SK-N-SH (cell line): ENCODE results near the gene NRTN. TPM values are rescaled to one million over a fixed set of nuclear protein-coding genes. Genes with fewer than 3 reads are reported as not detected.
A peak's percentile ranks its signal among the peaks of the same experiment; 100 is the strongest.

Experiments
- CTCF ChIA-PET: fragments of 300-600, 350-600 bp; formaldehyde crosslinking; extraction: SDS; loops from one replicate; lab custom pipeline; 2021; lab: Yijun Ruan, JAX
- POLR2A ChIA-PET: fragments of 350-600 bp; sonication (Branson Sonifier 250); formaldehyde crosslinking; extraction: SDS; loops from one replicate; lab custom pipeline; 2020; ENCODE audit warnings: antibody characterized with exemption, inconsistent platforms; lab: Yijun Ruan, JAX
- DNase-seq: peaks from one replicate; pipeline ENCODE4 v3.0.0; 2012
- H2AFZ ChIP-seq: fragments of 200-600 bp; sonication (generic); 2 replicates; pipeline ENCODE4 v1.8.1; 2016; ENCODE audit warnings: antibody characterized with exemption, mild to moderate bottlenecking, low read depth
- H3F3A ChIP-seq: fragments of 200-600 bp; sonication (generic); replicated peaks from 2 replicates; pipeline ENCODE3; 2016; ENCODE audit warnings: antibody characterized with exemption, mild to moderate bottlenecking; ENCODE audit not compliant: insufficient read depth
- H3K27ac ChIP-seq, 2 experiments: fragments of 200-500 bp in 1 of 2; fragments of 200-600 bp in 1 of 2; sonication (Bioruptor generic) in 1 of 2; sonication (generic), shearing (Covaris generic) in 1 of 2; 2 replicates each; pipeline versions ENCODE4 v1.5.1 to v1.6.1; 2014 to 2016; ENCODE audit warnings: low read depth in 2 of 2, inconsistent platforms in 1 of 2, low read length in 1 of 2, mild to moderate bottlenecking in 1 of 2, mixed read lengths in 1 of 2
- H3K27me3 ChIP-seq: fragments of 200-600 bp; sonication (generic), shearing (Covaris generic); 2 replicates; pipeline ENCODE4 v1.6.1; 2016; ENCODE audit warnings: mixed run types; ENCODE audit not compliant: insufficient read depth
- H3K36me3 ChIP-seq, 2 experiments: fragments of 200-500 bp in 1 of 2; fragments of 200-600 bp in 1 of 2; sonication (Bioruptor generic) in 1 of 2; sonication (generic) in 1 of 2; replicated peaks in 1 of 2; 2 replicates each; pipeline versions ENCODE3 to v1.5.1; 2014 to 2016; ENCODE audit warnings: low read length in 1 of 2, mild to moderate bottlenecking in 1 of 2; ENCODE audit not compliant: insufficient read depth in 2 of 2, control insufficient read depth in 1 of 2
- H3K4me1 ChIP-seq, 2 experiments: fragments of 200-500 bp in 1 of 2; fragments of 200-600 bp in 1 of 2; sonication (Bioruptor generic) in 1 of 2; sonication (generic), shearing (Covaris generic) in 1 of 2; 2 replicates each; pipeline versions ENCODE4 v1.5.1 to v1.6.1; 2014 to 2016; ENCODE audit warnings: low read depth in 1 of 2, low read length in 1 of 2, mixed run types in 1 of 2; ENCODE audit not compliant: insufficient read depth in 2 of 2, control insufficient read depth in 1 of 2
- H3K4me2 ChIP-seq: fragments of 200-600 bp; sonication (generic), shearing (Covaris generic); 2 replicates; pipeline ENCODE4 v1.6.1; 2017; ENCODE audit warnings: mixed run types
- H3K4me3 ChIP-seq, 2 experiments: fragments of 200-500 bp in 1 of 2; fragments of 200-600 bp in 1 of 2; sonication (Bioruptor generic) in 1 of 2; sonication (generic), shearing (Covaris generic) in 1 of 2; 2 replicates each; pipeline versions ENCODE4 v1.5.1 to v1.8.1; 2014 to 2016; ENCODE audit warnings: low read depth in 2 of 2, inconsistent platforms in 1 of 2, low read length in 1 of 2, mild to moderate bottlenecking in 1 of 2, mixed read lengths in 1 of 2, moderate library complexity in 1 of 2
- H3K79me2 ChIP-seq: fragments of 200-600 bp; sonication (generic); 2 replicates; pipeline ENCODE4 v1.8.1; 2017; ENCODE audit warnings: mild to moderate bottlenecking; ENCODE audit not compliant: insufficient read depth
- H3K9ac ChIP-seq: fragments of 200-600 bp; sonication (generic); 2 replicates; pipeline ENCODE4 v1.6.1; 2017; ENCODE audit warnings: mixed run types
- H3K9me2 ChIP-seq: fragments of 200-600 bp; sonication (generic); 2 replicates; pipeline ENCODE4 v1.6.1; 2017; ENCODE audit warnings: mixed run types
- H3K9me3 ChIP-seq: fragments of 200-600 bp; sonication (generic); 2 replicates; pipeline ENCODE4 v1.6.1; 2017; ENCODE audit warnings: mixed run types, mild to moderate bottlenecking, moderate library complexity
- H4K20me1 ChIP-seq: fragments of 200-600 bp; sonication (generic); 2 replicates; pipeline ENCODE4 v1.6.1; 2017; ENCODE audit warnings: mild to moderate bottlenecking, mixed run types; ENCODE audit not compliant: insufficient read depth
- CHD2 ChIP-seq: fragments of 150-350 bp; IDR thresholded peaks from 2 replicates; pipeline ENCODE4 v1.6.1; 2018; ENCODE audit warnings: low read length; ENCODE audit not compliant: partially characterized antibody
- CTCF ChIP-seq: fragments of 200-600 bp; sonication (generic); IDR thresholded peaks from 2 replicates; pipeline ENCODE4 v1.6.1; 2017; ENCODE audit warnings: antibody characterized with exemption, mild to moderate bottlenecking, moderate library complexity
- EP300 ChIP-seq, 2 experiments: IDR thresholded peaks; 2 replicates each; pipeline versions ENCODE4 v1.4.0 to v1.6.1; 2012; ENCODE audit warnings: borderline replicate concordance in 1 of 2, low read depth in 1 of 2, low read length in 1 of 2
- EZH2phosphoT487 ChIP-seq: fragments of 200-600 bp; sonication (generic); IDR thresholded peaks from 2 replicates; pipeline ENCODE4 v1.6.1; 2017; ENCODE audit warnings: low read depth, mixed run types, mild to moderate bottlenecking, antibody characterized with exemption, moderate library complexity, borderline replicate concordance
- FOSL2 ChIP-seq: IDR thresholded peaks from 2 replicates; pipeline ENCODE4 v1.4.0; 2012; ENCODE audit warnings: low read depth, mild to moderate bottlenecking, moderate library complexity, borderline replicate concordance
- FOXM1 ChIP-seq: IDR thresholded peaks from 2 replicates; pipeline ENCODE4 v1.4.0; 2012; ENCODE audit warnings: low read depth, mild to moderate bottlenecking
- GABPA ChIP-seq: IDR thresholded peaks from 2 replicates; pipeline ENCODE4 v1.4.0; 2012; ENCODE audit warnings: low read depth, mild to moderate bottlenecking
- GATA2 ChIP-seq: sonication (generic); formaldehyde crosslinking; IDR thresholded peaks from 2 replicates; pipeline ENCODE4 v1.5.0; 2020; ENCODE audit warnings: mild to moderate bottlenecking, missing genetic modification reagents
- IRF3 ChIP-seq: fragments of 150-350 bp; IDR thresholded peaks from 2 replicates; pipeline ENCODE4 v1.6.1; 2016; ENCODE audit warnings: mild to moderate bottlenecking, low read depth, low read length
- JUND ChIP-seq: IDR thresholded peaks from 2 replicates; pipeline ENCODE4 v1.4.0; 2012
- MAX ChIP-seq: IDR thresholded peaks from 2 replicates; pipeline ENCODE4 v1.4.0; 2012; ENCODE audit warnings: low read depth
- MXI1 ChIP-seq: IDR thresholded peaks from 2 replicates; pipeline ENCODE4 v1.6.1; 2012; ENCODE audit warnings: mild to moderate bottlenecking, low read depth, low read length, improper control_type of control experiment
- NFIC ChIP-seq: IDR thresholded peaks from 2 replicates; pipeline ENCODE4 v1.4.0; 2012; ENCODE audit warnings: borderline replicate concordance
- NRF1 ChIP-seq: IDR thresholded peaks from 2 replicates; pipeline ENCODE4 v1.6.1; 2012; ENCODE audit warnings: low read depth, mild to moderate bottlenecking, low read length
- RAD21 ChIP-seq: IDR thresholded peaks from 2 replicates; pipeline ENCODE4 v1.6.1; 2012; ENCODE audit warnings: mild to moderate bottlenecking, low read length
- RCOR1 ChIP-seq: fragments of 150-350 bp; IDR thresholded peaks from 2 replicates; pipeline ENCODE4 v1.6.1; 2017; ENCODE audit warnings: antibody characterized with exemption, low read length
- REST ChIP-seq: IDR thresholded peaks from 2 replicates; pipeline ENCODE4 v1.6.1; 2012; ENCODE audit warnings: mild to moderate bottlenecking, low read depth, low read length, moderate library complexity
- RFX5 ChIP-seq: IDR thresholded peaks from 2 replicates; pipeline ENCODE4 v1.6.1; 2012; ENCODE audit warnings: mild to moderate bottlenecking, improper control_type of control experiment, low read length
- SIN3A ChIP-seq: IDR thresholded peaks from 2 replicates; pipeline ENCODE4 v1.6.1; 2012; ENCODE audit warnings: low read depth, mild to moderate bottlenecking, low read length, moderate library complexity, borderline replicate concordance
- SMC3 ChIP-seq: IDR thresholded peaks from 2 replicates; pipeline ENCODE4 v1.6.1; 2012; ENCODE audit warnings: low read depth, low read length, improper control_type of control experiment
- TEAD4 ChIP-seq: IDR thresholded peaks from 2 replicates; pipeline ENCODE4 v1.4.0; 2012; ENCODE audit warnings: mild to moderate bottlenecking, borderline replicate concordance; ENCODE audit not compliant: insufficient read depth
- WGBS: methylation state at CpG from one replicate; pipeline ENCODE4 v1.1.6; 2017; ENCODE audit warnings: low lambda C conversion rate; 5-methylcytosine and 5-hydroxymethylcytosine counted together
- polyA plus RNA-seq, 3 experiments: library from polyadenylated mRNA; depleted of rRNA; stranded (reverse); fragments of >200 nt; gene quantifications; 2 replicates each; pipeline ENCODE4 v1.2.3, GENCODE V29; 2012

NRTN gene
- polyA plus RNA-seq, 1 of the 3 experiments (the other 2 are of a cell fraction): 0.99 TPM

GRCh38 chr19:5870986-5871394 is 66.1 kb downstream of the NRTN start:
- ChIA-PET POLR2A (no interaction called here), CTCF (interaction anchor here (2.2 kb wide), 1 partner anchor 67 kb away, joined by 8 read pairs; no protein-coding TSS in a partner anchor)
- H3K4me2 ChIP-seq: no peak overlapping the region
- H4K20me1 ChIP-seq: no peaks in the 10 kb centered on the region
- no peaks in the 10 kb centered on the region for H3K36me3 ChIP-seq
- no peak overlapping the region for H3K27ac ChIP-seq
- no peak overlapping the region for H3K9ac ChIP-seq
- no peaks in the 10 kb centered on the region for H3K9me3 ChIP-seq
- 66% methylated on average over 12 of the region's 12 CpGs for WGBS
- H3F3A ChIP-seq: no peaks in the 10 kb centered on the region
- H3K4me3 ChIP-seq: no peak overlapping the region
- H3K27me3 ChIP-seq: no peaks in the 10 kb centered on the region
- H2AFZ ChIP-seq: no peak overlapping the region
- no peaks in the 10 kb centered on the region for H3K79me2 ChIP-seq
- DNase-seq: peak; percentile 8
- no peaks in the 10 kb centered on the region for H3K4me1 ChIP-seq
- TF ChIP-seq EZH2phosphoT487 (no peak), RCOR1 (no peak), CHD2 (no peak), GATA2 (CRISPR knock-in tag) (no peak), CTCF (no peak), JUND (no peak), TEAD4 (no peak), GABPA (no peak), RFX5 (no peak), MAX (no peak), EP300 (IDR thresholded peaks at IDR 0.05; ENCODE audit: borderline replicate concordance in 1 of 2, low read depth in 1 of 2, low read length in 1 of 2) (no peak), MXI1 (no peak), RAD21 (no peak), FOXM1 (no peak), SMC3 (no peak), NRF1 (no peak), SIN3A (no peak)
- H3K9me2 ChIP-seq: no peaks in the 10 kb centered on the region

- Histone ChIP-seq H3K79me2 (no peaks in the 10 kb centered on the region), H4K20me1 (no peaks in the 10 kb centered on the region), H3F3A (no peaks in the 10 kb centered on the region), H3K4me1 (peaks cover 0 to 6% of the 10 kb centered on the region in 2 experiments; a peak in 1 of 4 replicates), H3K36me3 (no peaks in the 10 kb centered on the region), H3K9ac (no peak overlapping the region), H2AFZ (no peak overlapping the region), H3K4me2 (no peak overlapping the region), H3K4me3 (no peak overlapping the region), H3K27ac (no peak overlapping the region), H3K9me3 (no peaks in the 10 kb centered on the region), H3K27me3 (no peaks in the 10 kb centered on the region; the same call in 1 of the 2 replicates), H3K9me2 (no peaks in the 10 kb centered on the region)
- 88% methylated on average over 7 of the region's 12 CpGs for WGBS
- DNase-seq: peak; percentile 10
- CTCF ChIA-PET: no interaction called here
- POLR2A ChIA-PET: no interaction called here
- TF ChIP-seq FOXM1 (no peak), FOSL2 (no peak), NFIC (no peak), IRF3 (no peak), REST (no peak), GABPA (no peak), MXI1 (no peak)
Observed at GRCh38 chr19:5873617-5874199, 68.8 kb downstream of the NRTN start.
